Testis (tissue), 2 donors: ENCODE measurements around the gene VEGFD.

Source experiments
- CTCF ChIP-seq, 3 experiments: fragments of 450-650 bp in 2 of 3; fragments of 200-600 bp in 1 of 3; sonication (generic) in 1 of 3; IDR thresholded peaks; one replicate each; pipeline ENCODE4 v1.5.1; 2016 to 2019; ENCODE audit warnings: antibody characterized with exemption in 3 of 3, mild to moderate bottlenecking in 2 of 3, moderate library complexity in 1 of 3
- POLR2A ChIP-seq: fragments of 450-650 bp; IDR thresholded peaks from one replicate; pipeline ENCODE4 v1.6.1; 2017; ENCODE audit warnings: antibody characterized with exemption, mild to moderate bottlenecking, moderate library complexity

GRCh38 chrX:15399962-15400391, 15.8 kb upstream of the VEGFD start:
- TF ChIP-seq POLR2A, result no peak
- TF ChIP-seq CTCF (IDR thresholded peaks at IDR 0.05), result no peak
